ENCODE data around the gene L2HGDH.

L2HGDH gene

DNA sequence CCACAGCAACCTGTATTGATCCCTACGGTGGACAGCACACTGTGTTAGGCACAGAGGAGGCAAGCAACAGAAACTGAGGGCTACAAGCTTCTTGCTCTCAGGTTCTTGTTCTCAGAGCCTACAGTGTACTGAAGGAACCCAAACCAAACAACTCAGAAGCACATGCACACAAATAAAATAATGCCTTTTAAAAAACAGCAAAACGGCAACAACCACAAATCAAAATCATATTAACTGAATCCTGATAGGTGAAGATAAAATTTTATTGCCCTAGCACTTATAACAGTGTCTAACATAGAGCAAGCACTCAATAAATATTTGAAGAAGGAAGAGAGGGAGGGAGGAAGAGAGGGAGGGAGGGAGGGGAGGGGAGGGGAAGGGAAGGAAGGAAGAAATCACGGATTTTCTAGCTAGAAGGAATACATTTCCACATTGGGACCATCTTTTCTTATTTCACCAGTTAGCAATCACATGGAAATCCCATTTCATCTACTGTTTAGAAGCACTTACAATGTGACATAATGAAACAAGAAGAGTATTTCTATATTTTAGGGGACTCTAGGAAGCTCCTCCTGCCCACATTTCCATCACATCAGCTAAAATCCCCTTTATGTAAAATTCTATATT lies 27.3 kb upstream of the L2HGDH start:
- no peak overlapping the region for H3K4me2 ChIP-seq (ENCODE audit: low read length)
- H3K4me3 ChIP-seq (ENCODE audit: low read length), result no peak overlapping the region
- H3K27me3 ChIP-seq (ENCODE audit: control insufficient read depth, low read length), result no peaks in the 10 kb centered on the region
- H3K27ac ChIP-seq (ENCODE audit: low read depth, low read length), result no peak overlapping the region
- H3K79me2 ChIP-seq (ENCODE audit: control insufficient read depth, low read length), result no peaks in the 10 kb centered on the region
- peaks cover 14% of the 10 kb centered on the region for H3K4me1 ChIP-seq (ENCODE audit: control insufficient read depth, low read length)
- TF ChIP-seq CTCF (IDR thresholded peaks at IDR 0.05; ENCODE audit: low read depth, low read length, poor library complexity, severe bottlenecking) (no peak), EZH2phosphoT487 (IDR thresholded peaks at IDR 0.05; ENCODE audit: borderline replicate concordance, low read length) (no peak)
- H3K9me3 ChIP-seq (ENCODE audit: control insufficient read depth, insufficient read depth, low read length), result no peaks in the 10 kb centered on the region
- H4K20me1 ChIP-seq (ENCODE audit: control insufficient read depth, insufficient read depth, low read depth, low read length), result no peaks in the 10 kb centered on the region
- H3K36me3 ChIP-seq (ENCODE audit: control insufficient read depth, low read length), result no peaks in the 10 kb centered on the region
- H3K9me2 ChIP-seq (replicated peaks; ENCODE audit: control insufficient read depth, low read length), result no peaks in the 10 kb centered on the region
- no peaks in the 10 kb centered on the region for H3F3A ChIP-seq (ENCODE audit: control insufficient read depth, insufficient read depth)

- Histone ChIP-seq H3K36me3 (ENCODE audit: control insufficient read depth, low read length) (no peaks in the 10 kb centered on the region), H4K20me1 (ENCODE audit: control insufficient read depth, insufficient read depth, low read depth, low read length) (no peaks in the 10 kb centered on the region), H3K4me3 (ENCODE audit: low read length) (no peak overlapping the region), H3K27ac (ENCODE audit: low read depth, low read length) (no peak overlapping the region), H3K79me2 (ENCODE audit: control insufficient read depth, low read length) (no peaks in the 10 kb centered on the region), H3K9me3 (ENCODE audit: control insufficient read depth, insufficient read depth, low read length) (no peaks in the 10 kb centered on the region), H3K27me3 (ENCODE audit: control insufficient read depth, low read length) (no peaks in the 10 kb centered on the region), H3K4me2 (ENCODE audit: low read length) (no peak overlapping the region), H3K4me1 (ENCODE audit: control insufficient read depth, low read length) (peaks cover 14% of the 10 kb centered on the region), H3K9me2 (replicated peaks; ENCODE audit: control insufficient read depth, low read length) (no peaks in the 10 kb centered on the region), H3F3A (ENCODE audit: control insufficient read depth, insufficient read depth) (no peaks in the 10 kb centered on the region)
- TF ChIP-seq EZH2phosphoT487 (IDR thresholded peaks at IDR 0.05; ENCODE audit: borderline replicate concordance, low read length) (no peak), CTCF (IDR thresholded peaks at IDR 0.05; ENCODE audit: low read depth, low read length, poor library complexity, severe bottlenecking) (no peak)
Observed at GRCh38 chr14:50338587-50338986, 26.6 kb upstream of the L2HGDH start.

DNA sequence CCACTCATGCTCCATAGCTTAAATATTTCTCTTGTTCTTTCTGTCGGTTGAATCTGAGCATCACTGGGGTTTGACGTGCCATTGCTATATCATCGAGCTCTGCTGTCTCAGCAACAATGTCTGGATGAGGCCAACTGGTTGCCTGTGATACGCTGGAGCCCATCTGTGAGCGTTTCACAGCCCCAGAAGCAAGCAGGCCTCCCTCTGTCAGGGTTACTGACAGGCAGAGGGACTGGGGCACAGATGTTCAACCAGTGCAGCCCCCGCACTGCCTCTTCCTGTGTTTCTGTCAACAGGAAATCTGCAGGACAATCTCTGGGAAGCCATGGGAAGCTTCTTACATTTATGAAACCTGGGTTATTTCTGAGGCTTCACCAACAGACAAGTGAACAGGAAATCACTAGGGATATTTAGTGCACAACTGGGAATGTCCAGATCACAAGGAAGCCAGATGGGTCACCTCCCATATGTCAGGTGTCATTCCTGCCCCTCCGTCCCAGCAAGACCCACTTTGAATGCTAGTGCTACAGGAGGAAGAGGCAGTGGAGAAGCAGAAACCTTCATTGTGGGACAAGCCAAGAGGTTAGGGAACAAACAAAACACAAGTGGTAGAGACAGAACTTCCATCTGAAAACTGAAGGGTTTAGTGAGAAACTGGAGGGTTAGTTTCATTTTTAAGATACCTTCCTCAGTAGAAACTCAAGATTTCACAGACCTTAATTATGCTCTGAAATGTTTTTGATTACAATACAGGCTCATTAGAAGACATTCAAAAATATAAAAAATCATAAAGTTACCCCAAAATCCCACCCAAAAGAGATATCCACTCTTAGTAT lies 24.2 kb upstream of the L2HGDH start:
- no peaks in the 10 kb centered on the region for H3K9me2 ChIP-seq (replicated peaks; ENCODE audit: control insufficient read depth, low read length)
- no peaks in the 10 kb centered on the region for H3K36me3 ChIP-seq (ENCODE audit: control insufficient read depth, low read length)
- no peaks in the 10 kb centered on the region for H4K20me1 ChIP-seq (ENCODE audit: control insufficient read depth, insufficient read depth, low read depth, low read length)
- H3K4me2 ChIP-seq (ENCODE audit: low read length), result peak overlapping the region; percentile 42
- no peaks in the 10 kb centered on the region for H3K9me3 ChIP-seq (ENCODE audit: control insufficient read depth, insufficient read depth, low read length)
- H3F3A ChIP-seq (ENCODE audit: control insufficient read depth, insufficient read depth), result no peaks in the 10 kb centered on the region
- H3K27ac ChIP-seq (ENCODE audit: low read depth, low read length), result no peak overlapping the region
- H3K4me1 ChIP-seq (ENCODE audit: control insufficient read depth, low read length), result peaks cover 14% of the 10 kb centered on the region
- TF ChIP-seq CTCF (IDR thresholded peaks at IDR 0.05; ENCODE audit: low read depth, low read length, poor library complexity, severe bottlenecking), result no peak
- TF ChIP-seq EZH2phosphoT487 (IDR thresholded peaks at IDR 0.05; ENCODE audit: borderline replicate concordance, low read length), result no peak
- peak overlapping the region; percentile 25; the same call in 1 of the 2 replicates for H3K4me3 ChIP-seq (ENCODE audit: low read length)
- no peaks in the 10 kb centered on the region for H3K27me3 ChIP-seq (ENCODE audit: control insufficient read depth, low read length)
- H3K79me2 ChIP-seq (ENCODE audit: control insufficient read depth, low read length), result no peaks in the 10 kb centered on the region

All from DOHH2 (cell line).